Measurements from ENCODE around the gene DDX39A.

The DDX39A gene

GRCh38 chr19:14414926-14415690 is 4.0 kb downstream of the DDX39A start:
- TF ChIP-seq CTCF (IDR thresholded peaks at IDR 0.05; ENCODE audit: low read depth, low read length) = no peak
- Histone ChIP-seq H3K9me3 (ENCODE audit: severe bottlenecking) (no peaks in the 10 kb centered on the region), H3K4me3 (ENCODE audit: low read depth, low read length) (no peak overlapping the region), H3K27me3 (ENCODE audit: insufficient read depth, low read depth, severe bottlenecking) (no peaks in the 10 kb centered on the region), H3K36me3 (peaks cover 75% of the 10 kb centered on the region), H3K27ac (no peak overlapping the region)
- no peak for DNase-seq

- Histone ChIP-seq H3K27ac (no peak overlapping the region), H3K36me3 (peaks cover 87% of the 10 kb centered on the region), H3K27me3 (ENCODE audit: insufficient read depth, low read depth, severe bottlenecking) (no peaks in the 10 kb centered on the region), H3K9me3 (ENCODE audit: severe bottlenecking) (no peaks in the 10 kb centered on the region), H3K4me3 (ENCODE audit: low read depth, low read length) (no peak overlapping the region)
- DNase-seq = no peak
- no peak for TF ChIP-seq CTCF (IDR thresholded peaks at IDR 0.05; ENCODE audit: low read depth, low read length)
Observed at GRCh38 chr19:14413693-14414181, 5.4 kb downstream of the DDX39A start.

- Histone ChIP-seq H3K27me3 (ENCODE audit: insufficient read depth, low read depth, severe bottlenecking) (no peaks in the 10 kb centered on the region), H3K9me3 (ENCODE audit: severe bottlenecking) (no peaks in the 10 kb centered on the region), H3K4me3 (ENCODE audit: low read depth, low read length) (no peak overlapping the region), H3K36me3 (peaks cover 87% of the 10 kb centered on the region), H3K27ac (no peak overlapping the region)
- TF ChIP-seq CTCF (IDR thresholded peaks at IDR 0.05; ENCODE audit: low read depth, low read length) = no peak
- DNase-seq = no peak
Observed at GRCh38 chr19:14412996-14413692, 6.0 kb downstream of the DDX39A start.

- Histone ChIP-seq H3K36me3 (peaks cover 88% of the 10 kb centered on the region), H3K27ac (no peak overlapping the region), H3K9me3 (ENCODE audit: severe bottlenecking) (no peaks in the 10 kb centered on the region), H3K4me3 (ENCODE audit: low read depth, low read length) (no peak overlapping the region), H3K27me3 (ENCODE audit: insufficient read depth, low read depth, severe bottlenecking) (no peaks in the 10 kb centered on the region)
- no peak for DNase-seq
- TF ChIP-seq CTCF (IDR thresholded peaks at IDR 0.05; ENCODE audit: low read depth, low read length) = no peak
Observed at GRCh38 chr19:14412324-14412995, 6.7 kb downstream of the DDX39A start.

- Histone ChIP-seq H3K9me3 (ENCODE audit: severe bottlenecking) (no peaks in the 10 kb centered on the region), H3K36me3 (peaks cover 88% of the 10 kb centered on the region), H3K4me3 (ENCODE audit: low read depth, low read length) (no peak overlapping the region), H3K27ac (no peak overlapping the region), H3K27me3 (ENCODE audit: insufficient read depth, low read depth, severe bottlenecking) (no peaks in the 10 kb centered on the region)
- TF ChIP-seq CTCF (IDR thresholded peaks at IDR 0.05; ENCODE audit: low read depth, low read length) = no peak
- DNase-seq = no peak
Observed at GRCh38 chr19:14411938-14412245, 7.2 kb downstream of the DDX39A start.

Measured in WERI-Rb-1 (cell line).